Measurements from ENCODE around the gene CPNE9. TPM values are rescaled to one million over a fixed set of nuclear protein-coding genes. Genes with fewer than 3 reads are reported as not detected.

Gene CPNE9
- total RNA-seq, 1 donor: not detected

- no peak for TF ChIP-seq CTCF (IDR thresholded peaks at IDR 0.05; ENCODE audit: insufficient read depth, low read depth, low read length)
- DNase-seq (ENCODE audit: low read depth): no peak
- H3K4me3 ChIP-seq (ENCODE audit: low read depth, low read length): no peak overlapping the region
These were observed 3.1 kb upstream of the CPNE9 start for GRCh38 chr3:9700536-9700935.

- no peak for DNase-seq (ENCODE audit: low read depth)
- no peak overlapping the region for H3K4me3 ChIP-seq (ENCODE audit: low read depth, low read length)
- TF ChIP-seq CTCF (IDR thresholded peaks at IDR 0.05; ENCODE audit: insufficient read depth, low read depth, low read length): no peak
These were observed 2.6 kb upstream of the CPNE9 start for GRCh38 chr3:9701006-9701405.

DNA sequence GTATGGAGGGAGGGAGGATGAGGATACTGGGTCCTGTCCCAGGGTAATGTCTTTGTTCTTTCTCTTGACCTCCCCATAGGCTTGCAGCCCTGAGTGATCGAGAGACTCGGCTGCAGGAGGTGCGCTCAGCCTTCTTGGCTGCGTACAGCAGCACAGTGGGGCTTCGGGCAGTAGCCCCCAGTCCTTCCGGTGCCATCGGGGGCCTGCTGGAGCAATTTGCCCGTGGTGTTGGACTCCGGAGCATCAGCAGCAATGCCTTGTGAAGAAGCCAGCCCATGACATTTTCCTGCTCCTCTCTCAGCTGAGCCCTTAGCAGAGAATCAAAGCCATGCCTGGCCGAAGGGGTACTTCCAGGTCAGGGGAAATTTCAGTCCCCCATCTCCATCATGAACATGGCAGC lies 1.9 kb upstream of the CPNE9 start:
- DNase-seq (ENCODE audit: low read depth): no peak
- TF ChIP-seq CTCF (IDR thresholded peaks at IDR 0.05; ENCODE audit: insufficient read depth, low read depth, low read length): no peak
- H3K4me3 ChIP-seq (ENCODE audit: low read depth, low read length): no peak overlapping the region

DNA sequence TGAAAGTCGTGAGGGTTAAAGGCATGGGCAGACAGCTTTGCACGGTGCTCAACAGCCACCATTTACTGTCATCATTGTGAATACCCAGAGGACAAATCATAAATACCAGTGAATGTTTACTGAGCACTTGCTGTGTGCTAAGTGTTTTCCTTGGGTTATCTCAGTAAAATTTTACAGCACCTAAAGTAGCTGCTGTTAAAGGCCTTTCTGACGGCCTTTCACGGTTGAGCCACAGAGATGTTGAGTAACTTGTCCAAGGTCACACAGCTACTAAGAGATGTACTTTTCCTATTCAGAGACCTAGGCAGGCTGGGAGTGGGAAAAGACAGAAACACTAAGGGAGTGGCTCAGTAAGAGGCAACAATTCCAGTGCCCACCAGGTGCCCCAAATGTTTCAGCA lies 393 bp upstream of the CPNE9 start:
- TF ChIP-seq CTCF (IDR thresholded peaks at IDR 0.05; ENCODE audit: insufficient read depth, low read depth, low read length): no peak
- no peak overlapping the region for H3K4me3 ChIP-seq (ENCODE audit: low read depth, low read length)
- DNase-seq (ENCODE audit: low read depth): no peak

- peak overlapping the region; percentile 43 for H3K4me3 ChIP-seq (ENCODE audit: low read depth, low read length)
- no peak for TF ChIP-seq CTCF (IDR thresholded peaks at IDR 0.05; ENCODE audit: insufficient read depth, low read depth, low read length)
- peak; percentile 31 for DNase-seq (ENCODE audit: low read depth)
These were observed 1.0 kb downstream of the CPNE9 start for GRCh38 chr3:9704347-9705322.

GRCh38 chr3:9710174-9710739 lies 6.6 kb downstream of the CPNE9 start:
- DNase-seq (ENCODE audit: low read depth): no peak
- no peak overlapping the region for H3K4me3 ChIP-seq (ENCODE audit: low read depth, low read length)
- no peak for TF ChIP-seq CTCF (IDR thresholded peaks at IDR 0.05; ENCODE audit: insufficient read depth, low read depth, low read length)
